ENCODE data around the gene MECP2.
"Not testable (repeated sequence)": the region's sequence is repeated elsewhere in the genome, so short reads cannot be mapped to it uniquely, and the experiment has no call there.

The MECP2 gene

GRCh38 chrX:154097589-154098541 is at the start of gene MECP2:
MECP2 (minus strand) TSS chrX:154097717.
- peak; percentile 91 to 93 for DNase-seq

DNA sequence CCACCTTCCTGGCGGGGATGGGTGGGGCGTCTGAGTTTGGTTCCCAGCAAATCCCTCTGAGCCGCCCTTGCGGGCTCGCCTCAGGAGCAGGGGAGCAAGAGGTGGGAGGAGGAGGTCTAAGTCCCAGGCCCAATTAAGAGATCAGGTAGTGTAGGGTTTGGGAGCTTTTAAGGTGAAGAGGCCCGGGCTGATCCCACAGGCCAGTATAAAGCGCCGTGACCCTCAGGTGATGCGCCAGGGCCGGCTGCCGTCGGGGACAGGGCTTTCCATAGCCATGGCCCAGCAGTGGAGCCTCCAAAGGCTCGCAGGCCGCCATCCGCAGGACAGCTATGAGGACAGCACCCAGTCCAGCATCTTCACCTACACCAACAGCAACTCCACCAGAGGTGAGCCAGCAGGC is 46.5 kb upstream of the MECP2 start, which contains the start of gene OPN1LW:
OPN1LW (plus strand) TSS at position 234 of the 400 bp plus-strand sequence; CDS start at position 275, 41 bp downstream.
- DNase-seq, result not testable (repeated sequence)

DNA sequence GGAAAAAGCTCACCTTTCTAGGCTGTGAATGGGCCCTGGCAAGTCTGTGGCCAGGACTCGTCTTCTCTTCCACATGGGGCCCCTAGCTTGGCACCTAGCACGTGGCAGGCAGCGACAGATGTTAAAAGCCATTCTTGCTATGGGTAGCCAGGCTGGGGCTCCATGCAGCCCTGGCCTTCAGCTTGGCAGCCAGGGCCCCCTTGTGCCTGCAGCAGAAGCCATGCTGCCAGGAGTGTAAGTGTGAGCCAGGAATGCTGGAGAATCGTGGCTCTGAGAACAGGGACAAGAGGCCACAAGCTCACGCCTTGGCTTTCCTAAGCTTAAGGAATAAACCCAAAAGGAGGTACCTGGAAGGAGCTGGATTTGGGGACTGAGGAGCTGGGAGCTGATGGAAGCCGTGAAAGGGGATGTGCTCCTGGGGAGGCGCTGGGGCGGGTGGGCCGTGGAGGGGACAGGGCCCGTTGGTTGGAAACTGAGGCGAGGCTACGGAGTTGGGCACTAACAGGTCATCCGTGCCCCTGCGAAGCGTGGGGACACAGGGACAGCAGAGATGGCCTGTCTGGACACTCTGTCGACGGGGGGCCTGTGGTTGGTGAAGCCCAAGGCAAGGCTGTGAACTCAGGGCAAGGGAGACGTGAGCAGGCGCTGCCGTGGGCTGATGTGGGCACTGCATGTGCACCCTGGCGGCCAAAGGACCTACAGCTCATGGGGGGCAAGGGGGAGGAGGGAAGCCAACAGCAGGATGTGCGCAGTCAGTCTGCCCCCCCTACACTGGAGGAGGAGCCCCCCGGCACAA is 45.6 kb upstream of the MECP2 start:
- DNase-seq, result no peak

DNA sequence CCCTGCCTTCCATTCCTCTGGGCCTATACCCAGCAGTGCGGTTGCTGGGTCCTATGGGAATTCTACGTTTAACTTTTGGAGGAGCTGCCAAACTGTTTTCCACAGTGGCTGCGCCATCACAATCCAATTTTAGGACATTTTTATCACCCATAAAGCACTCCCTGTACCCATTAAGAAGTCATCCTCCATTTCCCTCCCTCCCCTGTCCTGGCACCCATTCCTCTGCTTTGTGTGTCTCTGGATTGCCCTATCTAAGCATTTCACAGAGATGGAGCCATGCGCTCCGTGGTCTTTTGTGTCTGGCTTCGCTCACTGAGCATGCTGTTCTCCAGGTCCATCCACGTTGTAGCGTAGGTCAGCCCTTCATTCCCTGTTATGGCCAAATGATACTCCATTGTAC is 44.9 kb upstream of the MECP2 start:
- no peak for DNase-seq

GRCh38 chrX:154140742-154141141 is 43.2 kb upstream of the MECP2 start:
- no peak for DNase-seq

GRCh38 chrX:154140206-154140605 is 42.7 kb upstream of the MECP2 start:
- DNase-seq, result no peak

GRCh38 chrX:154138857-154139256 is 41.3 kb upstream of the MECP2 start:
- DNase-seq, result no peak

DNA sequence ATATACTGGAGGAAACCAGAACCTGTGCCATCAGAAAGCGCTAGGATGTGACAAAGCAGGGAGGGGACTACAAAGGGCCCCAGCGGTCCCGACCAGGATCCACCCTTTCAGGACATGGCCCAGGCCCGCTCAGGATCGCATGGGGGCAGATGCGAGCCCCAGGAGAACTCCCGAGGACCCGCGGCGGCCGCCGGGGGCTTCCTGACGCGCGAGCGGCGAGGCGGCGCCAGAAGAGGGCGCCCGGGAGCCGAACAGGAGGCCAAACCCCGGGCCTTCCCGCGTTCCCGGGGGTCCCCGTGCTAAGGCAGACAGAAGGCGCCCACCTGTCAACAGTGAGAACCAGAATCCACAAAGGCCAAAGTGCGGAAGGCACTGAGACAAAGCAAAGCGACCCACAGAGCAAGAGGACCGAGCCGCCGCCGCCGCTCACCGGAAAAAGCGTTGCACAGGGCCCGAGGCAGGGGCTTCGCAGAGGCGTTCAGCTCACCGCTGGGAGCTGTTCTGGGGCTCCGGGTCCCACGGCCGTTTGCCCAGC is 39.2 kb upstream of the MECP2 start:
- DNase-seq, result peak; percentile 67 to 74

GRCh38 chrX:154135458-154136229 is 38.1 kb upstream of the MECP2 start:
- peak in 1 of 2 donors; percentile 58 for DNase-seq

DNA sequence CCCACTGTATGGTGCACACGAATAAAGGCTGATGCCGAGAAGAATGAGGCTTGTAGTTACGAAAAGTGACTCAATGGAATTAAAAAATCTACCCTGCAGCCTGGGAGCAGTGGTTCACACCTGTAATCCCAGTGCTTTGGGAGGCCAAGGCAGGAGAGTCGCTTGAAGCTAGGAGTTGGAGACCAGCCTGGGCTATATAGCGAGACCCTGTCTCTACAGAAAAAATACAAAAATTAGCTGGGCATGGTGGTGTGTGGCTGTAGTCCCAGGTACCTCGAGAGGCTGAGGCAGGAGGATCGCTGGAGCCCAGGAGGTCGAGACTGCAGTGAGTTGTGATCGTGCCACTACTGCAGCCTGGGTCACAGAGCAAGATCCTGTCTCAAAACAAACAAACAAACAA is 34.8 kb upstream of the MECP2 start:
- DNase-seq, result no peak

DNA sequence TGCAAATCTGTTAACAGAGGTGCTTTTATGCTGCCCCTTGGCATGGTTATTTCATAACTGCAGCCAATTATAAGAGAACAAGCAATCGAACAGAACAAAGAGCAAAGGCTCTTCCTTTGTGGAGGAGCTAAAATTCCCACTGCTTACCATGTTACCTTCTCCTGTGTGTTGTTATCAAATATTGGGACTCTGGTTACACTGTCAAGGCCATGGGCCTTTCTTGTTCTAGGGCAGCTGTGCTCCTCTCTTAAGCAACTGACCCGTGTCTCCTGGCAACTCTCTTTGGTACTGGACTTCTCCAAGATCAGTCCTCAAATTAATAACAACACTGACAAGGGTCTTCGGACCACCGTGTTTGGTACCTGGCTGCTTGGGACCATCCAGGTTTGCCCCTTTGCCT is 34.4 kb upstream of the MECP2 start:
- DNase-seq, result no peak

DNA sequence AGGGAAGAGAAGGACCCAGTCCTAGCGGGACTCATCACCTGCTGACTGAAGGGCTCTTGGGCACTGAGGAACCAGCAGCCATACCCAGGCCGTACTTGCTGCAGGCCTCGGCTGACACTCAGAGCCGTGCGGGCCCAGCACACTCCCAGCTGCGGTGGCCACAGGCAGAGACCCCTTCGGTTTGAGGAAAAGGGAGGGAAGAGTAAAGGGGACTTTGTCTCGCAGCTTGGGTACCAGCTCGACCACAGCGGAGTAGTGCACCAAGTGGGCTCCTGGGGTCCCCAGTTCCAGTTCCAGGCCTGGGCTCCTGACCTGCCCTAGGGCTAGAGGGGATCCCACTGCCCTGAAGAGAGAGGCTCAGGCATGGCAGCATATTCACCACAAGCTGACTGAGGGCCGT is 28.6 kb upstream of the MECP2 start:
- no peak for DNase-seq

DNA sequence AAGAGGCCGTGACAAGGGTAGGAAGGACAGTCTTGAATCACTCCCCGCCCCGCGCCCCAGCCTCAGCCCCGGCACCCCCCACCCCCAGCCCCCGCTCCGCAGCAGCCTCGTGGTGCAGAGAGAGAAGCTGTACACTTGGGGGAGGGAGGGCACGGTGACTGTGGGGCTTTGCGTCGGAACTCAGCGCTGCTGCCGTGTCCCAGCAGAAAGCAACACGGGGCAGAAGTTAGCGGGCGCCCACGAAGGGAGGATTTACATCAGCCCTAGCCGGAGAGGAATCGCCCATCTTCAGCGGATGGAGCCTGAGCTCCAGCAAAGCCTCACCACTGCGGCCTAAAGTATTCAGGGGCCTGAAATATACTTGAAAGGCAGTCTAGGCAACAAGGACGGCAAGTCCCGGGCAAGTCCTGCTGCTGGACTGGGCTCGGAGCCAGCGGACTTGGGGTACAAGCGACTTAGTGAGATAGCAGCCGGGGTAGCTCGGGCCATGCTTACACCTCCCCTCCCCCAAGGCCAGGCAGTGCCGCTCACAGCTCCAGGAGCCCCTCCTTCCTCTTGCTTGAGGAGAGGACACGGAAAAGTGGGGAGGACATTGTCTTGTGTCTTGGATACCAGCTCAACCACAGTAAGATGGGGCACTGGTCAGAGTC is 28.0 kb upstream of the MECP2 start:
- DNase-seq, result no peak

- peak; percentile 40 to 61 for DNase-seq
These were observed 26.0 kb upstream of the MECP2 start for GRCh38 chrX:154123241-154124219.

- no peak for DNase-seq
These were observed 24.4 kb upstream of the MECP2 start for GRCh38 chrX:154121961-154122360.

DNA sequence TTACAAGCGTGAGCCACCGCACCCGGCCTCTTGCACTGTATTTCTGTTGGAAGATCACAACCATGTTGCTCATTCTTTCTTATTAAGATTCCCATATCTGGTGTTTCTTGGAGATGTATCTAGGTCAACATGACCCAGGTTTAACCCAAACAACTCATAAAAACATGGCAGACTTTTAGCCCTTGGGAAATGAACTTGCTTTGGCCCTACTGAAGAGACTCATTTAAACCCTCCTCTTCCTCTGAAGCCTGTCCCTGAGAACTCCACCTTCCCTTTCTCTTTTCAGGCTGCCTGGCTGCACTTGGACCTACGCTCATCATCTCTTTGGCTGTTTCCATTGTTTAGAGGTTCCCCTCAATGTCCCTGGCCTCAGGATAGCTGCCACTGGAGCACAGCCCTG is 23.7 kb upstream of the MECP2 start:
- DNase-seq, result no peak

DNA sequence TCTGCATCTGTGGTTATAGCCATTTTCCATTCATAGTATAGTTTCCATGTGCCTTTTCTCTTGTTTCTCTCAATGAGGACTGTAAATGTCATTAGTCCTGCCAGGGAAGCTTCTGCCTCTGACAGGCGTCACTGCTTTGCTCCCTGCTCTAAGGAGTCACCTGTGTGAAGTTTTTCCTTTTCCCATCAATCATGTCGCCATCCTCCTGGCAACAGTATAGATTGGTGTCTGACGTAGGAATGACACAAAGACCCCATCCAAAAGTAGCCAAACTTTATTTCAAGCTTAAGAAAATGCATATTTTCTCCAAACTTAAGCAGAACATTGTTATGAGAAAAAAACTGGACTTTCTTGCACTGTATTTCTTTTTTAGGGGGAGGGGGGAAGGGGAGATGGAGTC is 23.1 kb upstream of the MECP2 start:
- DNase-seq, result no peak

GRCh38 chrX:154117566-154117965 is 20.0 kb upstream of the MECP2 start:
- DNase-seq, result no peak

DNA sequence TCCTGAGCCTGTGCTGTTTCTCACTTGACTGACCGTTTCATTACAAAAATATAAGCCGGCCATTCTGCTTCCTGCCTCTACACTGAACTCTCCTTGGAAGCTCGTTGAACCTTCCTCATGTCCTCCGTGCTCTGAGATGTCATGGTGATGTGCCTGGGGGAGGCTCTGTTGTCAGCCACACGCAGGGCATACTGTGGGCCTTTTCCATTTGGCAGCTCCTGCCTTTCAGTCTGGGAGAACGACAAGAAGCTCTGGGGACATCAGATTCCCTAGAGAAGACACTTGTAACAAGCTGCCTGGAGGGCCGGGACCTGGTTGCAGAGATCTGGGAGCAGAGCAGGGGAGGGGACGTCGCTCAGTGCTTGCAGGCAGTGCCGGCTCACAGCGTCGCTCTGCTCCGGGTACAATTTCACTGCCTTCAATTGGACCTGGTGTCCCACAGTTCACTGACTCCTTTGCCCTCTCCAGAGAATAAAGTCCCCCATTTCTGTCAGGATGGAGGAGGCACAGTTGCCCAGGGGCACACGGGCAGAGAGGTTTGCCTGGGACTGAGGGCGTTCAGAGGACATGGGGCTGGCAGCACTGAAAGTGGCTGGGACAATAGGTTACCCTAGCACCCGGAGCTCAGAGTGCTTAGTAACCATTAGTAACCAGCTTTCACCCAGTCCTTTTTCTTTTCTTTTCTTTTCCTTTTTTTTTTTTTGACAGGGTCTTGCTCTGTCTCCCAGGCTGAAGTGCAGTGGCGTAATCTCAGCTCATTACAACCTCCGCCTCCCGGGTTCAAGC is 19.1 kb upstream of the MECP2 start:
- no peak for DNase-seq

- no peak for DNase-seq
These were observed 18.2 kb upstream of the MECP2 start for GRCh38 chrX:154115750-154116149.

All from CD4-positive, alpha-beta T cell treated with Interferon alpha-2 for 1 hour (primary cell).